NB4 (cell line): ENCODE data around the gene RWDD3.

Experiments used
- DNase-seq: peaks from one replicate; pipeline ENCODE4 v3.0.0; 2010; ENCODE audit warnings: low read depth
- H3K4me3 ChIP-seq: one replicate; pipeline ENCODE4 v1.5.1; 2011; ENCODE audit warnings: mild to moderate bottlenecking, low read depth, low read length, moderate library complexity
- CTCF ChIP-seq: IDR thresholded peaks from one replicate; pipeline ENCODE4 v1.5.1; 2012; ENCODE audit warnings: low read depth, low read length
- MAX ChIP-seq: IDR thresholded peaks from 2 replicates; pipeline ENCODE4 v1.6.1; 2011; ENCODE audit warnings: low read depth, low read length
- MYC ChIP-seq: IDR thresholded peaks from 2 replicates; pipeline ENCODE4 v1.6.1; 2011; ENCODE audit warnings: low read depth, low read length
- POLR2A ChIP-seq: IDR thresholded peaks from 2 replicates; pipeline ENCODE4 v1.6.1; 2011; ENCODE audit warnings: mild to moderate bottlenecking; ENCODE audit not compliant: insufficient read length; ENCODE audit errors: extremely low read depth

RWDD3 gene

GRCh38 chr1:95222629-95223028 is 11.4 kb upstream of the RWDD3 start:
- TF ChIP-seq MYC = no peak
- no peak for TF ChIP-seq MAX
- no peak for TF ChIP-seq CTCF
- TF ChIP-seq POLR2A = no peak
- no peak overlapping the region for H3K4me3 ChIP-seq
- no peak for DNase-seq

- no peak for DNase-seq
- no peak overlapping the region for H3K4me3 ChIP-seq
- no peak for TF ChIP-seq POLR2A
- TF ChIP-seq CTCF = no peak
- no peak for TF ChIP-seq MAX
- no peak for TF ChIP-seq MYC
These were observed 10.9 kb upstream of the RWDD3 start for GRCh38 chr1:95223110-95223509.

- no peak for TF ChIP-seq CTCF
- no peak for TF ChIP-seq MAX
- no peak for TF ChIP-seq MYC
- no peak for DNase-seq
- H3K4me3 ChIP-seq = no peak overlapping the region
These were observed 7.0 kb upstream of the RWDD3 start for GRCh38 chr1:95226781-95227660.

GRCh38 chr1:95229037-95229436 is 5.0 kb upstream of the RWDD3 start:
- no peak for DNase-seq
- TF ChIP-seq MAX (no peak), CTCF (no peak), POLR2A (no peak), MYC (no peak)
- H3K4me3 ChIP-seq = no peak overlapping the region

GRCh38 chr1:95229706-95230105 is 4.3 kb upstream of the RWDD3 start:
- TF ChIP-seq MAX (no peak), MYC (no peak), POLR2A (no peak), CTCF (no peak)
- no peak for DNase-seq
- no peak overlapping the region for H3K4me3 ChIP-seq

GRCh38 chr1:95230256-95230655 is 3.8 kb upstream of the RWDD3 start:
- TF ChIP-seq POLR2A (no peak), CTCF (no peak), MYC (no peak), MAX (no peak)
- no peak overlapping the region for H3K4me3 ChIP-seq
- no peak for DNase-seq
